Muscle of back (tissue), 11 donors: Measurements from ENCODE around the gene PTMA. TPM values are rescaled to one million over a fixed set of nuclear protein-coding genes. Genes with fewer than 3 reads are reported as not detected.
"Not testable (repeated sequence)": the region's sequence is repeated elsewhere in the genome, so short reads cannot be mapped to it uniquely, and the experiment has no call there.

Source experiments
- DNase-seq, 3 donors: peaks; one replicate each; pipeline versions ENCODE4 v3.0.0 to v3.0.0-alpha.2; 2013
- polyA plus RNA-seq, 10 donors: library from polyadenylated mRNA; unstranded; fragments of 120-200 nt; gene quantifications; one replicate each; pipeline ENCODE4 v1.2.1, GENCODE V29; 2013; ENCODE audit not compliant: insufficient read length in 10 of 10

Gene PTMA
- polyA plus RNA-seq, 10 donors: 528 to 925 (median 619) TPM

DNA sequence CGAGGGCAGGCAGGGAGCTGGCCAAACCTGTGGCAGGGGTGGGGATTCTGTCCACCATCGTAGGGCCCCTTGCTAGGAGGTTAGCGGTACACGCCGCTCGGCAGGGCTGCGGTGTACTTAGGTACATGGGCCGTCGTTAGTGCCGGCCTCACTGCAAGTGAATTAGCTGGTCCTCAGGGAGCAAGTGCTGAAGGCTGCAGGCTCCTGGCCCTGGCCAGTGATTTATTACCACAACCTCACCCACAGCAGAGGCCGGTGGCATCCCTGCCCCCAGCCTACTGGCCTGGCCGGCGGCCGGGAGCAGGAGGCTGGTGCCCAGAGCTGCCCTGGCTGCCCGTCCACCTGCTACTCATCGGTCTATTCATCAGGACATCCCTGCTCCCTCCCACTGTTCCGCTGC, 19.6 kb upstream of the PTMA start:
- peak in 1 of 3 donors; percentile 15 for DNase-seq

DNA sequence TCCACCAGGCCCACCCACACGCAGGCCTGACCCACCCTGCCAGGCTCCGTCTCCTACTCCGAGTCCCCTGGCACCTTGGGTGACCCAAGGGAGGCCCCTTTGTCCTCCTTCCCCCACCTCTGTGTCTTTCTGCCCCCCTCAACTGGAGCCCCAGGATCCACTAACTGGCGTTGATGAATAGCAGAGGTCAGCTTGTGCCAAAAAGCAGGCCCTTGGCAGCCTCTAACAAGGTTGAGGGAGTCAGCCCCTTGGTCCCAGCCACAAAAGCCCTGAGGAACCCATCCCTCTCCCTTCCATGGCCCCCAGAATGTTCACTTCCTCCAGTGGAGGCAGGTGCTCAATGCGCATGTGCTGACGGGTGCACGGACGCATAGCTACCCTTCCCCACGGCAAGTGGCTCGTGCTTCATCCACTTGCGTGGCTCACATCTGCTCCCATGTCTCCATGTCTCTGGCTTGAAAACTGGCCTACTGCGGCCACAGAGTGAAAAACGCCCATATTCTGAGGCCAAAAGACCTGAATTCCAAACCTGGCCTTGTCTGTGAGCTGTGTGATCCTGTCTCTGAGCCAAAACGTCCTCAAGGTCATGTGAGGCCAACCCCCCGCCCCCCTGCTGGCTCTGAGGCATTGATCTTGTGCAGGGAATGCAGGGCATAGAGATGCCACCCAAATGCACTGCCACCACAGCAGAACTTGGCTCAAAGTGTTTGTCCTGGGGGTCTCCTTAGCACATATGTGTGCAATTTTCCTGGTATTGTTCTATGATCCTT, 19.0 kb upstream of the PTMA start:
- DNase-seq: no peak

DNA sequence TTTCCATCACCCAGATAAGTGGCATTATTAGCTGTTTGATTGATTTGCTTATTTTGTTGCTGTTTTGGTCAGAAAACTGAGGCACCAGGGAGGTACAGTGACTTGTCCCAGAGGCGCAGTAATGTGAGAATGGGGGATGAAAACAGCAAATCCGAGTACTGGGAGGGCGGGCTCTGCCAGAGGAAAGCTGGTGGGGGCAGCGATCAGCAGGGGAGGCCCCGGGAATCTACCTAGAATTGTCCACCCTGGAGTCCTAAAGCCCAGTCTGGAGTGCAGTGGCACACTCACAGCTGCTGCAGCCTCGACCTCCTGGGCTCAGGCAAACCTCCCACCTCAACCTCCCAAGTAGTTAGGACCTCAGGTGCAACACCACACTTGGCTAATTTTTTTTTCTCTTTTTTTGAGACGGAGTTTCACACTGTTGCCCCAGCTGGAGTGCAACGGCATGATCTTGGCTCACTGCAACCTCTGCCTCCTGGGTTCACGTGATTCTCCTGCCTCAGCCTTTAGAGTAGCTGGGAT, 17.0 kb upstream of the PTMA start:
- DNase-seq: no peak

DNA sequence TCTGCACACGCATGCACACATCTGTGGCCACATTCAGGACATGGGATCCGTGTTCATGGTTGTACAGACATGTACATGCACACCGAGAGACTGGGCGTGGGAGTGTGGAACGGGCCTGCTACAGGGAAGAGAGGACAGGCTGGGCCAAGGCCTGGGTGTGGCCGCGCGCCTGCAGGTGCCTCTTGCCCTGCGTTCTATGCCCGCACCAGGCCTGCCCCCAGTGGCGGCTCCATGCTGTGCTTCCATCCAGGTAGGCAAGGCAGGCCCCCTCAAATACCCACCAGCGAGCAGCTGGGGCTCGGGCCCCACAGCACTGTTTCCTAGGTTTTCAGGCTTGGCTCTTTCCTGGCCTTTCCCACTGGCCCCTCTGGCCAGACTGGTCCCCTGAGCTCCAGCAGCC, 15.5 kb upstream of the PTMA start:
- DNase-seq: no peak

DNA sequence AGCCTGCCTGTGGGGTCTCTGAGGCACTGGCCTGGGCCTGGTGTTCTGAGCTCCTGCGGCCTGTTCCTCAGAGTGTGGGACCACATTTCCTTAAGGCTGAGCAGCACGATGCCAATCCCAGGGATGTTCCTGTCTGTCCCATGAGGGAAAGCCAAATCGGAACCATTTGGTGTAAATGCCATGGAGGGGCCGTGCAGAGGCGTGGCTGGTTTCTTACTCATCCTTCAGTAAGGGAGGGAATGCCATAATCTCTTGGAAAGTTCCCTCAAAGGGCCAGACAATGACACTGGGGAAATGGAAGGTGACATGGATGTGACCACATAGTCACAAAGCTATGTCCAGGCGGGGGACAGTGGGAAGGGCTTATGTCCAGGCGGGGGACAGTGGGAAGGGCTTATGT, 14.4 kb upstream of the PTMA start:
- DNase-seq: no peak

DNA sequence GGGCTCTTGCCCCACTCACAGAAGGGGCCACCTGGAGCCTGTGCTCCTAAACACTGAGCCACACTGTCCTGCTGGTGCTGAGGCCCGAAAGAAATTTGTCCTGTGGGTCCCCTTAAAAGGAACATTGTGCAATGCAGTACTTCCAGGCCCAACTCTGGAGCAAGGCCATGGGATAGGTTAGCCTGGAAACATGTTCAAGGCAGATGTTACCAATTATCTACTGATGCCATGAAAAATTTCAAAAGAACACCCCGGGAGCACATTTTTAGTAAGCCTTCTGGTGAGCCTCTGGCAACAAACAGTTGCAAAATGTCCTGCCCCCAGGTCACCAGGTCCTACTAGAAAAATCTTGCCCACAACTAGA, 12.3 kb upstream of the PTMA start:
- peak in 1 of 3 donors; percentile 71 for DNase-seq

DNA sequence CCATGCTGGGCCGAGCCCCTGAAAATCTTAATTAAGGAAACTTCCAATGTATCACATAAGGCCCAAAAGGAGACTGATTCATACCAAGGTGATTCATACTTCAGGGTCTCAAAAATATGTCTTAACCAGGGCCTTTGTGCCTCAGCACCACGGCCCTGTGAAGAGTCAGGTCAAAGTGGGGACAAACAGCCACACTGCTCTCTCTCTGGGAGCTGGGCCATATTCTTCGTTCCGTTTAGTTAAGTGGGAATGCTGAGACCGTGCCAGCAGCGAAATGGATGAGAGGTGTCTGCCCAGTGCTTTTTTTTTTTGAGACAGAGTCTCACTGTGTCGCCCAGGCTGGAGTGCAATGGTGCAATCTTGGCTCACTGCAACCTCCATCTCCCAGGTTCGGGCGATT, 9.3 kb upstream of the PTMA start:
- peak in 1 of 3 donors; percentile 62 for DNase-seq

DNA sequence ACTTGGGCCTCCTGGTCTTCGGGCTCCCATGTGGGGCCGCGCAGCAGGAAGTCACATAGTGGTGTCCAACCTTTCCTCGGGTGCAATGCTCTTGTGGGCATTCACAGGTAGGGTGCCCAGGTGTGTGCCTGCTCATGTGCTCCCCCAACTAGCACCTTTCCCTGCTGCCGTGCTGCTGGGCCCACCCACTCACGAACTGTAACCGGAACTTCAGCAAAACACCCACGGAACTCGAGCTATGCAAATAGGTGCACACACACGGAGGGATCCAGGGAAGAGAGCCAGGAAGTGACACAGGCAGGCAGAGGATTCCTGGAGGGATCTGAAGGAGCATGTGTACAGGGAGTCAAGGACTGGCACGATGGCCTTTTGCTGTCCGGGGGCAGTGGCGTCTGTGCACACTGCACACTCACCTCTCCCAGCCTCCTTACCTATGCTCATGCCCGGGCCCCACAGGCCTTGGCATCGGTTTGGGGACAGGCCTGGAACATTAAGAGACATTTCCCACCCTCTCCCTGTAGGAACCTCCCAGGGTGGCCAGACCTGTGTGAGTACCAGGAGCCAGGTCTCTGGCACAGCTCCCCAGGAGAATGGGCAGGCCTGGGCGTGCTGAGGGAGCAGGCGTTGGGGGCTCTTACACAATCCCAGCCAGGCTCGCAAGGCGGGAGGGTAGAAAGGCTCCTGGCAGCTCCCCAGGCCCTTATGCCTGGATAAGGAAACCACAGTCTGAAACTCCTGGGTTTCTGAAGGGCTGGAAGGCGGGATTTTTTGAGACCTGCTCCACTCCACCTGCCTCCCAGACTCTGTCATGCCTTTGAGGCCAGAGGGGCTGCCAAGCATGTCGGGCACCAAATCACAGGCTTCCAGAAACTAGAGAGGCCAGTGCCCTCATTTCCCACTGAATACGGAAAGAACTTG, 6.6 kb upstream of the PTMA start:
- DNase-seq: no peak

DNA sequence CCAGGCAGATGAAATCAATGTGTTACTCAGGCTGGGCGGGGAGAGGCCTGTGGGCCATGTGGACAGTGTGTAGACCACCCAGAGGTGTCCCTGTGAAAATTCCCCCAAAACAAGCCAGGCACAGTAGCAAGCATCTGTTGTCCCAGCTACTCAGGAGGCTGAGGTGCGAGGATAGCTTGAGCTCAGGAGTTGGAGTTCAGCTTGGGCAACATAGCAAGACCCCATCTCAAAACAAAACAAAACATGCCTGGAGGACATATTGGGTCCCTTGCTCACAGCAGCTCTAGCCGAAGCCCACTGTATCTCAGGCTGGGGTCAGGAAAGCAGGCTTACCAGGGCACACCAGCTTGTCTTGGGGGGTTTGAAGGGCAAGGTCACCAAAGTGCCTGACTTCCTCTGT, 4.3 kb upstream of the PTMA start:
- no peak for DNase-seq

DNA sequence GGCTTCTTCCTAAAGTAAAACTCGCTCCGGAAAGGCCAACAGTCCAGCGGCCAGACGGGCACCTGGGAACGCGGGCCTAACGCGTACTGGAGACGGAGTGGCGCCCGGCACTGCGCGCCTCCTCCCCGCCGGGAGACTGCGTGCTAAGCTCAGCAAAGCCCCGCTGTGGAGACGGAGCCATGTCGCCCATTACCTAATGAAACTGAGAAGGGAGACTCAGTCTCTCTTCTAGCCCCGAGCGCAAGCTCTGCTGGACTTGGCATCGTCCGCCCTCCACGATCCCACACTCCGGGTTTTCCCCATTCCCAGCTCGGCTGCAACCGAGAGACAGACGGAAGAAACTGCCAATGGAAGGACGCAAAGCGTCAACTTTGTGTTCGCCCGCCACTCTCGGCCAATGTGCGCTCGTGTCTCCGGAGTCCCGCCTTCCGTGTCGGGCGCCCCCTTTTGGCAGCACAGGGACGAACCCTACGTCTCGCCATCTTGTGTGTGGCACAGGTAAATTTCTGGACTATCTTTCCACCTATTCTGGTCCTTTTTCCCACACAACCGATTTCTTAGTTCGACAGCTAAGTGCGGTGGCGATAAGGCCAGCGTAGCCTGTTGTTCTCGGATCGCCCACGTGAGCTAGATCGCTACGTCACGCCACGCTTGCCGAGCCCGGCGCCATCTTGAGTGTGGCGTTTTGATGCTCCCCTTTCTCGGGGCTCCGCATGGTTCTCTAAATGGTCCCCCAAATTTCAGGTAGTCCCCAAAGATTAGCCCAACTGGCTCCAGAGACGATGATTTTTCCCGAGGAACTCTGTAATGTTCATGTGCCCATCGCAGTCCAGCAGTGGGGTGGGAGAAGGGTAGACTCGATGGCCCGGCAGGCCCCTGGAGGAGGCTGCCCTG, 1.3 kb upstream of the PTMA start:
- peak; percentile 99 to 100 (median 99) for DNase-seq

DNA sequence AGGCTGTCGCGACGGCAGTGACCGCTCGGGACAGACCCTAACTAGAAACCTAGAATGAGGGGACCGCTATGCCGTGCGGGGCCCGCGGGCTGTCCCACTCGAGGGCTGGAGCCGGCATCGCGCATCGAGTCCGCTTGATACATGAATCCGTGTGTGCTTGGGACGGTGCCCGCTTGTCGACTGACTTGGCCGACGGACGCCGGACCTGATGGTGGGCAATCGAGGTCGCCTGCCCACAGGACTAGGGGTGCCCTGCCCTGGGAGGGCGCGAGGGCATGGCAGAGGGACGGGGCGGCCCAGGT, 749 bp upstream of the PTMA start:
- peak in 2 of 3 donors; percentile 79 to 94 for DNase-seq

DNA sequence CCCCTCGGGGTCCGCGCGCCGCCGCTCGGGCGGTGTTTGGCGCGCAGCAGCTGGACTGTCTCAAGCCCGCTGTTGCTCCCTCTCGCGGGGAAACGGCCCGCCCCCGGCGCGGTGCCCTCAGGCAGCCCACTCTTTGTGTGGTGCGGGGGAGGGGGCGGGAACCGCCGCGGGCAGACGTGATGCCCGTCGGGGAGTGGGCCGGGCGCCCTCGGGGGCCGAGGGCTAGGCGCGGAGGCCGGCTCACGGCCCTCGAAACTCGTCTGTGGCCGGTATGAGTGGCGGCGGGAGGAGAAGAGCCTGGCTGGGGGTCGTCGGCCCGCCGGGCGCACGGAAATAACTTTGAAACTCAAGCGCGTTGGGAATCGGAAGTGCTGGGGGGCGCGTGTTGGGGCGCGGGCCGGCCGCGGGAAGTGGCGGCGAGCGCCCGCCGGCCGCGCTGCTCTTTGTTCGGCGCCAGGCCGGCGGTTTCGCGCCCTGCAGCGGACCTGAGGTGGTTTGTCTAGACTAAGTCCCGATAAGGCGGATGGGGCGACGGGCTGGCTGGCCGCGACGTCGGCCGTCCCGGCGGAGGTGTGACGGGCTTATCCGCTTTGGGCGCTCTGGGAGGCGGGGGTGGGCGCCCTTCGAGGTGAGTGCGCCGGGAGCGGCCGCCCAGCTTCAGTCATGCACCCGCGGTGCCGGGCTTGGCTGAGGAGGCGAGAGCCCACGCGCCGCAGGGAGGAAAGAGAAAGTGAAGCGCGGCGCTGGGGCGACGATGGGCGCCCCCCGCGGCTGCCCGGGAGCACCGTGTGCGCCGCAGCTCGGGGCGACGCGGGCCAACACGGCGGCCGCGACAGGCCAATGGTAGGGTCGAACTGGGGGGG, 679 bp downstream of the PTMA start:
- peak; percentile 30 to 86 (median 57) for DNase-seq

DNA sequence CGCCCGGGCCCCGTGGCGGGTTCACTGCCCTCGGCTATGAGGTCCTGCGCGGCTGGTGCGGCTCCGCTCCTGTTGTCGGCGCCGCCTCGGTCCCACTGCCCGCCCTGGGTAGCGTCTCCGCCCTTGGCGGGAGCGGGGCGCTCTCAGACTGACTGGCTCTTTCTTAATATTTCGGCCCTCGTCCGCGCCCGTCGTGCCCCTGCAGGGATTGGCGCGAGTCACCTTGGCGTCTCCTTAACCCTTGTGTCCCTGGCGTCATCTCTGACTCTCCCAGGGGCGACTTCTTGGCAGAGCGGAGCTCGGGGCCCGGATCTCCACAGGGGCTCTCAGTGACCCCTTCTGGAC, 1.3 kb downstream of the PTMA start:
- DNase-seq: peak; percentile 26 to 75 (median 44)

DNA sequence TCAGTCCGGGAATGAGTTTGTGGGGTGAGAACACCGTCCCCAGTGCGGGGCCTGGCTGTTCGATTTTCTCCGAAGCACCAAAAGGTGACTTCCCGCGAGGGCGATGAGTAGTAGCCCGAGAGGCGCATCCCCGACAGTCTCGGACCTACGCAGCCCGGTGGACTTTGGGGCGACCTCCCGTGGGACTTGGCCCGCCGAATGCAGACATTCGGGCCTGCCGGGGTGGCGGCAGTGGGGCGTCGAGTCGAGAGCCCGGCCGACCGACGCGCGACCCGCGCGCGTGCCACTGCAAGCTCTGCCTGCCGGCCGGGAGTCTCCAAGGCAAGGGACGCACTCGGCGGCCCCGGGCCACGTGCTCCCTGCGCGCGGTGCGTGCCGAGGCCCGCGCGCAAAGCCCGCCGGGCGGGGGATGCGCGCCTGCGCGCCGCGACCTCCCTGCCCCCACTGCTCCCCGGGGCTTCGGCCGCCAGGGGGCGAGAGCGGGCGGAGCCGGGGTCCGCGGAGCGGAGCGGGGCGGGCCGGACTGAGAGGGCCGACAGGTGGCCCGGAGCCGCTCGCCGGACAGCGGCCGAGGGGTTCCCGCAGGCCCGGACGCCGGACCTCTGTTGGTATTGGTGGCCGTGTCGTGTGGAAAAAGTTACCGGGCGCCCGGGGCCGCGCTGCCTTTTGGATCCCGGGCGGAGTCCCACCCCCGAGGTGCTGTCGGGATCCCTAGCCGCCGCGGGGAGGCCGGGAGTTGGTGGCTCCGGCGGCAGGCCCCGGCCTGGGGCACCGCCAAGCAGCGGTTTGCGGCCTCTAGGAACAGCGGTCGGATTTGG, 1.9 kb downstream of the PTMA start:
- DNase-seq: peak; percentile 86 to 93 (median 93)

DNA sequence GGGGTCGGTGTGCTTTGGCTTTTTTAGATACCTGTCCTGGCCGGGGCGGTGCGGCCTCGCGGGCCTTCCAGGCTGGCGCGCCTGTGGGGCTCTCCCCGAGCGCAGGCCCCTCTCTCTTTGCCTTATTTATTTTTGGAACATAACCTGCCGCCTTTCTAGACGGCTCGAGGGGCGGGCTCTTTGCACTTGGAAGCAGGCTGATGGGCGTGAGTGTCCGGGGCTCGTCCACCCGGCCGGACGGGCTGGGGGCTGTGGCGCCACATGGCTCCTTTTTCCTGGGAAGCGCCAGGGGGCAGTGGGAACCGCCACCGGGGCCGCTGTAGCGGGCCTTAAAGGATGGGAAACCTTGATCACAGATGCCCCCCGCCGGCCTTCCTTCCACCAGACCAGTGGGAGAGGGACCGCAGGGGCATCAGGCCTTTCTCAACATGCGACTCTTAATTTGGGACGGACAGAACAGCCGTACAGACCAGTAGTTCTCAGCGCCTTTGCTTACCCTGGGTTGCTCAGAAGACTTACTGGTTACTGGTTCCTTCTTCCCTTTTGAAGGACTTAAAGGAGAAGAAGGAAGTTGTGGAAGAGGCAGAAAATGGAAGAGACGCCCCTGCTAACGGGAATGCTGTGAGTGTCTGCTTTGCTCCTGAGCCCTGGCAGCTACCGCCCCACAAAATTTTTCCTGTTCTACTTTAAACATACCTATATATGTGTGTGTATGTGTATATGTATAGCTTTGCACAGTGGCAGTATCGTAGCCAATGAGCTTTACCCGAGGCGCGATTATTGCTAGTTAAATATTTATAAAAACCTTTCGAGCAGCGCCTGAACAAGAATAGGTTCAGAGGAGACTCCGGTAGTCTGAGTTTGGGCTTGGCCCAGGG, 2.7 kb downstream of the PTMA start:
- peak in 2 of 3 donors; percentile 23 to 65 for DNase-seq

DNA sequence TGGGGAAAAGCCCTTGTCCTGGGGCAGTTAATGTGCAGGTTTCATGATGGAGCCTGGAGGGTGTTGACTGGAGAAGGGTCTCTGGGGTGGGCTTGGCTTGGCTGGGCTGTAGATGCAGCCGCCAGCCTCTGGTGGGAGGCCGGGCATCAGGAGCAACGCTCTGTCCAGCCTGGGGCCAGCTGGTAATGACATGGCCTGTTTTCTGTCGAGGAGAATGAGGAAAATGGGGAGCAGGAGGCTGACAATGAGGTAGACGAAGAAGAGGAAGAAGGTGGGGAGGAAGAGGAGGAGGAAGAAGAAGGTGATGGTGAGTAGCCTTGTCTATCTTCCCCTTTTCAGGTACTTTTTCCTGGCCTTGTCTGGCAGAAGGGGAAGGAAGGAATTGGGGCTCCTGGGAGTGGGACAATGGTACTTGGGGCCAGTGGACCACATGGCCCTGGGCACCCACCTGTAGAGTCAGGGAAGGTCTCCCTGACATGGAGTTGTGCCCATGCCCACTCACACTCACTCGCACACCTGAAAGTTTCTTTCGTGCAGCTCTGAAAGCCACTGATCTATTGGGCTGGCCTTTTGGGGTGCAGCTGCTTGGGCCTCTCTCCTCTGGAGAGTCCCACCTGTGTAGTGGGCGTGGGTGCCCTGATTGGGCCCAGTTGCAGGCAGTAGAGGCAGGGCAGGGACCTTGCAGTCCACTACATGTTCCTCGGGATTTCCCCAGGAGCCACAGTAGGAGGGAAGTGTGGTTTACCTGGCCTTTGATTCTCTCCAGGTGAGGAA, 3.5 kb downstream of the PTMA start:
- DNase-seq: no peak

DNA sequence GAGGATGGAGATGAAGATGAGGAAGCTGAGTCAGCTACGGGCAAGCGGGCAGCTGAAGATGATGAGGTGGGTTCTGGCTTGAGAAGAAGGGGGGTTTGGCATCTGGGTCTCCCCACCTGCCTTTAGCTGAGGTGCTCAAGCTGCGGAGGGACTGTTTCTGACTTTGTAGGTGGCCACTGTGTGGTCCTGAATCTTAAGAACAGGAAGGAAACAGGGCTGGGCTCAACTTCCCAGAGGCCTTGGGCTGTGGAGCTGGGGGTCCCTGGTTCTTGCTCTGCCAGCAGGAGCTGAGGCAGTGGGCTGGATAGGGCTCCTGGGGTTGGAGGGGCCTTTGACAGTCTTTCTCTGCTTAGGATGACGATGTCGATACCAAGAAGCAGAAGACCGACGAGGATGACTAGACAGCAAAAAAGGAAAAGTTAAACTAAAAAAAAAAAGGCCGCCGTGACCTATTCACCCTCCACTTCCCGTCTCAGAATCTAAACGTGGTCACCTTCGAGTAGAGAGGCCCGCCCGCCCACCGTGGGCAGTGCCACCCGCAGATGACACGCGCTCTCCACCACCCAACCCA, 4.2 kb downstream of the PTMA start:
- DNase-seq: not testable (repeated sequence)

DNA sequence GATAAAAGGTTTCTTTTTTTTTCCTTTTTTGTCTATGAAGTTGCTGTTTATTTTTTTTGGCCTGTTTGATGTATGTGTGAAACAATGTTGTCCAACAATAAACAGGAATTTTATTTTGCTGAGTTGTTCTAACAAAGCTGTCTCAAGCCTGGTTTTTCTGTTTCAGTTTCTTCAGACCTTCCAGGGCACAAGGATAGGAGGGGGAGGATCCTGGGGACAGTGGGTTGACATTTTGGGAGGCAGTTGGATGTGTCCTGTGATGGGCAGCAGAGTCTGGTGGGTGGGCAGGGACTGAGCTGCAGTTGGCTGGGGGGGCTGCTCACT, 5.0 kb downstream of the PTMA start:
- DNase-seq: not testable (repeated sequence)
